GM23248 (cell line): ENCODE results near the gene ISYNA1.

ENCODE experiments used
- EZH2 ChIP-seq: fragments of 200-600 bp; sonication (generic); IDR thresholded peaks from 2 replicates; pipeline ENCODE4 v1.6.1; 2018; ENCODE audit warnings: antibody characterized with exemption, mild to moderate bottlenecking; ENCODE audit not compliant: insufficient read depth, poor library complexity, severe bottlenecking
- EZH2phosphoT487 ChIP-seq: fragments of 200-600 bp; sonication (generic); IDR thresholded peaks from 2 replicates; pipeline ENCODE4 v1.6.1; 2018; ENCODE audit warnings: antibody characterized with exemption, moderate library complexity, mild to moderate bottlenecking, low read depth; ENCODE audit not compliant: insufficient read depth

- TF ChIP-seq EZH2 (no peak), EZH2phosphoT487 (no peak)
These were observed 18.3 kb upstream of the ISYNA1 start for GRCh38 chr19:18456279-18456678.
